OCI-LY3 (cell line): ENCODE measurements around the gene BASP1.

Source experiments
- EZH2phosphoT487 ChIP-seq: fragments of 200-600 bp; shearing (Covaris generic); IDR thresholded peaks from 2 replicates; pipeline ENCODE4 v1.6.1; 2018; ENCODE audit warnings: antibody characterized with exemption, mixed run types, low read depth
- TF ChIP-seq, protein P1 (sequence below): fragments of 200-600, 300-600 bp; sonication (generic); IDR thresholded peaks from 2 replicates; pipeline ENCODE4 v1.5.1; 2014; ENCODE audit warnings: antibody characterized with exemption, low read length, low read depth

- TF ChIP-seq, protein P1, sequence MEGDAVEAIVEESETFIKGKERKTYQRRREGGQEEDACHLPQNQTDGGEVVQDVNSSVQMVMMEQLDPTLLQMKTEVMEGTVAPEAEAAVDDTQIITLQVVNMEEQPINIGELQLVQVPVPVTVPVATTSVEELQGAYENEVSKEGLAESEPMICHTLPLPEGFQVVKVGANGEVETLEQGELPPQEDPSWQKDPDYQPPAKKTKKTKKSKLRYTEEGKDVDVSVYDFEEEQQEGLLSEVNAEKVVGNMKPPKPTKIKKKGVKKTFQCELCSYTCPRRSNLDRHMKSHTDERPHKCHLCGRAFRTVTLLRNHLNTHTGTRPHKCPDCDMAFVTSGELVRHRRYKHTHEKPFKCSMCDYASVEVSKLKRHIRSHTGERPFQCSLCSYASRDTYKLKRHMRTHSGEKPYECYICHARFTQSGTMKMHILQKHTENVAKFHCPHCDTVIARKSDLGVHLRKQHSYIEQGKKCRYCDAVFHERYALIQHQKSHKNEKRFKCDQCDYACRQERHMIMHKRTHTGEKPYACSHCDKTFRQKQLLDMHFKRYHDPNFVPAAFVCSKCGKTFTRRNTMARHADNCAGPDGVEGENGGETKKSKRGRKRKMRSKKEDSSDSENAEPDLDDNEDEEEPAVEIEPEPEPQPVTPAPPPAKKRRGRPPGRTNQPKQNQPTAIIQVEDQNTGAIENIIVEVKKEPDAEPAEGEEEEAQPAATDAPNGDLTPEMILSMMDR: no peak
- no peak for TF ChIP-seq EZH2phosphoT487
Measured at GRCh38 chr5:17213938-17214337, 3.5 kb upstream of the BASP1 start.
